Left ventricle myocardium inferior (tissue), 1 donor: ENCODE measurements around the gene PSMD8. TPM values are rescaled to one million over a fixed set of nuclear protein-coding genes. Genes with fewer than 3 reads are reported as not detected.

ENCODE experiments used
- DNase-seq: peaks from one replicate; pipeline ENCODE4 v3.0.0-alpha.2; 2020
- H3K27ac ChIP-seq: fragments of 200-600 bp; replicated peaks from 2 replicates; pipeline ENCODE4 v1.8.0; 2021
- H3K27me3 ChIP-seq: fragments of 200-600 bp; 2 replicates; pipeline ENCODE4 v1.8.0; 2021; ENCODE audit warnings: low read depth
- H3K36me3 ChIP-seq: fragments of 200-600 bp; 2 replicates; pipeline ENCODE4 v1.8.0; 2021
- H3K4me1 ChIP-seq: fragments of 200-600 bp; 2 replicates; pipeline ENCODE4 v1.8.0; 2021
- H3K4me3 ChIP-seq: fragments of 200-600 bp; 2 replicates; pipeline ENCODE4 v1.8.0; 2021; ENCODE audit warnings: mild to moderate bottlenecking, moderate library complexity
- H3K9me3 ChIP-seq: fragments of 200-600 bp; replicated peaks from 2 replicates; pipeline ENCODE4 v1.8.0; 2021
- CTCF ChIP-seq: fragments of 200-600 bp; IDR thresholded peaks from 2 replicates; pipeline ENCODE4 v1.8.0; 2021; ENCODE audit warnings: antibody characterized with exemption, mild to moderate bottlenecking, borderline replicate concordance
- intact Hi-C: fragments of 100-400 bp; cut with micrococcal nuclease; formaldehyde crosslinking; loops from one replicate; pipeline ENCODE4 v1.11.0; 2022
- total RNA-seq: library from RNA; stranded (reverse); fragmentation: NEBNext Ultra II Directional; extraction: Animal tissue kit (Norgen Biotek cat#: 25700); gene quantifications from one replicate; pipeline ENCODE4 v1.2.1, GENCODE V29; 2021
- donor health status: DM: no; HTN: yes; CAD: no; lungs with severe emphysema.

PSMD8 gene
- total RNA-seq, 1 donor from 2014 or later, result 349 TPM

- Histone ChIP-seq H3K9me3 (no peaks in the 10 kb centered on the region), H3K4me3 (peak overlapping the region; percentile 58), H3K4me1 (peaks cover 12% of the 10 kb centered on the region), H3K27me3 (peaks cover 66% of the 10 kb centered on the region), H3K36me3 (no peaks in the 10 kb centered on the region), H3K27ac (no peak overlapping the region)
- TF ChIP-seq CTCF, result no peak
- intact Hi-C loops, result no loop called here
- peak; percentile 65 for DNase-seq
These were observed 43.5 kb downstream of the PSMD8 start for GRCh38 chr19:38417544-38418506.

- peaks cover 14% of the 10 kb centered on the region for H3K4me1 ChIP-seq
- H3K36me3 ChIP-seq, result no peaks in the 10 kb centered on the region
- no peak for DNase-seq
- H3K9me3 ChIP-seq, result no peaks in the 10 kb centered on the region
- TF ChIP-seq CTCF, result no peak
- no peak overlapping the region for H3K27ac ChIP-seq
- intact Hi-C loops, result no loop called here
- H3K27me3 ChIP-seq, result peaks cover 86% of the 10 kb centered on the region
- no peak overlapping the region for H3K4me3 ChIP-seq
These were observed 46.6 kb downstream of the PSMD8 start for GRCh38 chr19:38420935-38421334.

- peaks cover 89% of the 10 kb centered on the region for H3K27me3 ChIP-seq
These were observed 47.5 kb downstream of the PSMD8 start for GRCh38 chr19:38421856-38422255.

GRCh38 chr19:38422438-38422837, 48.1 kb downstream of the PSMD8 start:
- H3K27ac ChIP-seq, result no peak overlapping the region
- H3K27me3 ChIP-seq, result peaks cover 89% of the 10 kb centered on the region
- peaks cover 16% of the 10 kb centered on the region for H3K4me1 ChIP-seq
- intact Hi-C loops, result no loop called here
- no peaks in the 10 kb centered on the region for H3K9me3 ChIP-seq
- DNase-seq, result no peak
- no peak overlapping the region for H3K4me3 ChIP-seq
- H3K36me3 ChIP-seq, result no peaks in the 10 kb centered on the region
- no peak for TF ChIP-seq CTCF

More at GRCh38 chr19:38421856-38422255, 47.5 kb downstream of the PSMD8 start:
- no peaks in the 10 kb centered on the region for H3K36me3 ChIP-seq
- H3K4me1 ChIP-seq, result peaks cover 17% of the 10 kb centered on the region
- H3K4me3 ChIP-seq, result no peak overlapping the region
- DNase-seq, result no peak
- TF ChIP-seq CTCF, result no peak
- intact Hi-C loops, result no loop called here
- H3K9me3 ChIP-seq, result no peaks in the 10 kb centered on the region
- no peak overlapping the region for H3K27ac ChIP-seq

GRCh38 chr19:38424272-38424671, 49.9 kb downstream of the PSMD8 start:
- intact Hi-C loops, result no loop called here
- DNase-seq, result no peak
- Histone ChIP-seq H3K27ac (no peak overlapping the region), H3K9me3 (no peaks in the 10 kb centered on the region), H3K4me1 (peaks cover 5% of the 10 kb centered on the region), H3K27me3 (peaks cover 72% of the 10 kb centered on the region), H3K4me3 (no peak overlapping the region), H3K36me3 (no peaks in the 10 kb centered on the region)
- TF ChIP-seq CTCF, result no peak
